IPS-15b (cell line): ENCODE data around the gene HAUS2.
"Not testable (repeated sequence)": the region's sequence is repeated elsewhere in the genome, so short reads cannot be mapped to it uniquely, and the experiment has no call there.

Experiments
- H3K27me3 ChIP-seq: one replicate; pipeline ENCODE4 v1.6.1; 2013; ENCODE audit warnings: low read length; ENCODE audit not compliant: control insufficient read depth, insufficient read depth
- H3K36me3 ChIP-seq: one replicate; pipeline ENCODE4 v1.6.1; 2013; ENCODE audit warnings: low read length; ENCODE audit not compliant: control insufficient read depth, insufficient read depth
- H3K4me1 ChIP-seq: one replicate; pipeline ENCODE4 v1.6.1; 2013; ENCODE audit warnings: mild to moderate bottlenecking, low read length; ENCODE audit not compliant: control insufficient read depth, insufficient read depth
- H3K4me3 ChIP-seq: one replicate; pipeline ENCODE4 v1.5.1; 2013; ENCODE audit warnings: low read depth, low read length
- H3K9ac ChIP-seq: one replicate; pipeline ENCODE4 v1.6.1; 2013; ENCODE audit warnings: low read depth, mild to moderate bottlenecking, low read length
- H3K9me3 ChIP-seq: one replicate; pipeline ENCODE4 v1.6.1; 2013; ENCODE audit warnings: mild to moderate bottlenecking, low read length; ENCODE audit not compliant: control insufficient read depth, insufficient read depth

HAUS2 gene

GRCh38 chr15:42601316-42601715 is 52.7 kb downstream of the HAUS2 start:
- H3K4me3 ChIP-seq, H3K4me1 ChIP-seq, H3K9ac ChIP-seq, H3K27me3 ChIP-seq, H3K9me3 ChIP-seq, H3K36me3 ChIP-seq: not testable (repeated sequence)

- no peaks in the 10 kb centered on the region for H3K36me3 ChIP-seq
- H3K4me3 ChIP-seq, result no peak overlapping the region
- H3K27me3 ChIP-seq, result no peaks in the 10 kb centered on the region
- H3K9ac ChIP-seq, result no peak overlapping the region
- H3K4me1 ChIP-seq, result no peaks in the 10 kb centered on the region
- no peaks in the 10 kb centered on the region for H3K9me3 ChIP-seq
Measured at GRCh38 chr15:42602501-42602900, 53.9 kb downstream of the HAUS2 start.

- H3K36me3 ChIP-seq, result no peaks in the 10 kb centered on the region
- no peak overlapping the region for H3K9ac ChIP-seq
- no peaks in the 10 kb centered on the region for H3K4me1 ChIP-seq
- H3K4me3 ChIP-seq, result no peak overlapping the region
- no peaks in the 10 kb centered on the region for H3K27me3 ChIP-seq
- no peaks in the 10 kb centered on the region for H3K9me3 ChIP-seq
Measured at GRCh38 chr15:42603978-42604377, 55.3 kb downstream of the HAUS2 start.

GRCh38 chr15:42604894-42605744 is 56.5 kb downstream of the HAUS2 start:
- H3K9ac ChIP-seq, result no peak overlapping the region
- H3K4me1 ChIP-seq, result no peaks in the 10 kb centered on the region
- no peak overlapping the region for H3K4me3 ChIP-seq

GRCh38 chr15:42605796-42606195 is 57.2 kb downstream of the HAUS2 start:
- H3K27me3 ChIP-seq, result no peaks in the 10 kb centered on the region
- no peak overlapping the region for H3K4me3 ChIP-seq
- no peak overlapping the region for H3K9ac ChIP-seq
- H3K4me1 ChIP-seq, result no peaks in the 10 kb centered on the region
- no peaks in the 10 kb centered on the region for H3K9me3 ChIP-seq
- H3K36me3 ChIP-seq, result no peaks in the 10 kb centered on the region

More at GRCh38 chr15:42604894-42605744, 56.5 kb downstream of the HAUS2 start:
- H3K9me3 ChIP-seq, result no peaks in the 10 kb centered on the region
- no peaks in the 10 kb centered on the region for H3K36me3 ChIP-seq
- H3K27me3 ChIP-seq, result no peaks in the 10 kb centered on the region

GRCh38 chr15:42608110-42608531 is 59.5 kb downstream of the HAUS2 start:
- no peaks in the 10 kb centered on the region for H3K9me3 ChIP-seq
- H3K4me1 ChIP-seq, result no peaks in the 10 kb centered on the region
- H3K36me3 ChIP-seq, result no peaks in the 10 kb centered on the region
- H3K27me3 ChIP-seq, result no peaks in the 10 kb centered on the region
- no peak overlapping the region for H3K9ac ChIP-seq
- no peak overlapping the region for H3K4me3 ChIP-seq

GRCh38 chr15:42608752-42609488 is 60.3 kb downstream of the HAUS2 start:
- no peaks in the 10 kb centered on the region for H3K9me3 ChIP-seq
- no peak overlapping the region for H3K4me3 ChIP-seq
- H3K4me1 ChIP-seq, result no peaks in the 10 kb centered on the region
- H3K9ac ChIP-seq, result no peak overlapping the region
- no peaks in the 10 kb centered on the region for H3K36me3 ChIP-seq
- H3K27me3 ChIP-seq, result no peaks in the 10 kb centered on the region

GRCh38 chr15:42611532-42611931 is 62.9 kb downstream of the HAUS2 start:
- Histone ChIP-seq H3K4me1 (no peaks in the 10 kb centered on the region), H3K9me3 (no peaks in the 10 kb centered on the region), H3K27me3 (no peaks in the 10 kb centered on the region), H3K9ac (no peak overlapping the region), H3K4me3 (no peak overlapping the region), H3K36me3 (no peaks in the 10 kb centered on the region)

GRCh38 chr15:42612367-42612912 is 63.8 kb downstream of the HAUS2 start:
- Histone ChIP-seq H3K4me1 (no peaks in the 10 kb centered on the region), H3K27me3 (no peaks in the 10 kb centered on the region), H3K9ac (no peak overlapping the region), H3K4me3 (no peak overlapping the region), H3K36me3 (no peaks in the 10 kb centered on the region), H3K9me3 (no peaks in the 10 kb centered on the region)

GRCh38 chr15:42616107-42616506 is 67.5 kb downstream of the HAUS2 start:
- Histone ChIP-seq H3K9me3 (no peaks in the 10 kb centered on the region), H3K9ac (no peak overlapping the region), H3K36me3 (no peaks in the 10 kb centered on the region), H3K27me3 (no peaks in the 10 kb centered on the region), H3K4me1 (peaks cover 9% of the 10 kb centered on the region), H3K4me3 (no peak overlapping the region)
